ENCODE measurements around the gene LSP1. TPM values are rescaled to one million over a fixed set of nuclear protein-coding genes. Genes with fewer than 3 reads are reported as not detected.

The LSP1 gene
- total and polyA plus RNA-seq, 2 of the 13 experiments (the other 11 are each of a cell fraction or from before 2014, with no cell fraction given) = 0.59 to 1.00 TPM

DNA sequence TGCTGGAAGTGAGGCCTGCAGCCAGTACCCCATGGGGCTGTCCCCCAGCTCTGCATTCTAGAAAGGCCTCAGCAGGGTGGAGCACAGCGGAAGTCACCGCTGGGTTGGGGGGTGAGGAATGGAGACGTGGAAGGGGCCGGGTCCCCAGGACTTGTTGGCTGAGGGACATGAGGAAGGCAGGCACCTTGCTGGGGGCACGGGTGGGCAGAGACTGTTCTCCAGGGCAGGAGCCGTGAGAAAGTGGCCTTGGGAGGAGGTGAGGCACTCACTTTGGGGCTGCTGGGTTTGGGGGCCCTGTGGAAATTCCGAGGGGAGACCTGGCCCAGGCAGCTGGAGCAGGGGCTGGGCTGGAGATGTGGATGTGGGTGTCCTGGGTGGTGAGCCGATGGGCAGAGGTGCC is 9.1 kb upstream of the LSP1 start:
- TF ChIP-seq, protein P1, sequence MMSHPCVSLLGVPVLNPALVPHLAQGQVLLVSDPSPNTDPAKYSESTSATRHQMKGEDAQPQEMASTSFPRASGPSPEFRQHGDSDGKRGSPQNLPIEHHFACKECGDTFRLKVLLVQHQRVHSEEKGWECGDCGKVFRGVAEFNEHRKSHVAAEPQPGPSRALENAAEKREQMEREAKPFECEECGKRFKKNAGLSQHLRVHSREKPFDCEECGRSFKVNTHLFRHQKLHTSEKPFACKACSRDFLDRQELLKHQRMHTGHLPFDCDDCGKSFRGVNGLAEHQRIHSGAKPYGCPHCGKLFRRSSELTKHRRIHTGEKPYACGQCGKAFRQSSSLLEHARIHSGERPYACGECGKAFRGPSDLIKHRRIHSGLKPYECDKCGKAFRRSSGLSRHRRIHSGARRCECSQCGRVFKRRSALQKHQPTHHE (CRISPR knock-in tag; IDR thresholded peaks at IDR 0.05; ENCODE audit: borderline replicate concordance) = no peak
- TF ChIP-seq, protein P2, sequence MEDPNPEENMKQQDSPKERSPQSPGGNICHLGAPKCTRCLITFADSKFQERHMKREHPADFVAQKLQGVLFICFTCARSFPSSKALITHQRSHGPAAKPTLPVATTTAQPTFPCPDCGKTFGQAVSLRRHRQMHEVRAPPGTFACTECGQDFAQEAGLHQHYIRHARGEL (CRISPR knock-in tag; IDR thresholded peaks at IDR 0.05) = 0 out of 2 replicates have a peak, but pooled peaks have one; percentile 48
- Histone ChIP-seq H3K27ac (ENCODE audit: extremely low read length, insufficient read depth, low read length) (no peak overlapping the region), H4K20me1 (ENCODE audit: insufficient read depth, low read length) (no peaks in the 10 kb centered on the region), H2AFZ (ENCODE audit: low read length) (no peak overlapping the region), H3K27me3 (ENCODE audit: control insufficient read depth in 1 of 2, insufficient read depth in 2 of 2, low read length in 2 of 2) (peaks cover 14 to 54% of the 10 kb centered on the region in 2 experiments; a peak in 4 of 5 replicates), H3K9me3 (ENCODE audit: low read length) (no peaks in the 10 kb centered on the region), H3K4me2 (ENCODE audit: low read depth, low read length) (no peak overlapping the region), H3K36me3 (replicated peaks in 1 of 2; ENCODE audit: control insufficient read depth in 1 of 2, insufficient read depth in 2 of 2, low read length in 2 of 2) (no peaks in the 10 kb centered on the region), H3K4me3 (replicated peaks in 1 of 3; ENCODE audit: insufficient read depth in 1 of 3, low read depth in 2 of 3, low read length in 3 of 3) (no peak overlapping the region), H3K79me2 (ENCODE audit: insufficient read depth, low read length) (no peaks in the 10 kb centered on the region), H3K4me1 (ENCODE audit: insufficient read depth, low read length) (peaks cover 51% of the 10 kb centered on the region), H3K9ac (ENCODE audit: insufficient read depth, low read depth, low read length) (no peak overlapping the region)
- 78% methylated on average over 8 of the region's 8 CpGs for WGBS (ENCODE audit: low lambda C conversion rate)
- in situ Hi-C loops (cut with HindIII; ENCODE audit: extremely low pct_ligation_motif_present, low pct_unique_long_range_greater_than_20kb) = loop anchor here (5.0 kb wide), 1 partner anchor 309 kb away; no protein-coding TSS in a partner anchor
- ATAC-seq = no peak
- ChIA-PET POLR2A (no interaction called here), CTCF (ENCODE audit: low intra/inter-chr PET ratio, low total read pairs) (no interaction called here)
- BruUV-seq (replicated peaks) = no TSS peak
- no peak for FAIRE-seq
- DNase-seq (ENCODE audit: low spot score) = no peak
- intact Hi-C loops (cut with micrococcal nuclease; ENCODE audit: unreplicated experiment) = no loop called here

DNA sequence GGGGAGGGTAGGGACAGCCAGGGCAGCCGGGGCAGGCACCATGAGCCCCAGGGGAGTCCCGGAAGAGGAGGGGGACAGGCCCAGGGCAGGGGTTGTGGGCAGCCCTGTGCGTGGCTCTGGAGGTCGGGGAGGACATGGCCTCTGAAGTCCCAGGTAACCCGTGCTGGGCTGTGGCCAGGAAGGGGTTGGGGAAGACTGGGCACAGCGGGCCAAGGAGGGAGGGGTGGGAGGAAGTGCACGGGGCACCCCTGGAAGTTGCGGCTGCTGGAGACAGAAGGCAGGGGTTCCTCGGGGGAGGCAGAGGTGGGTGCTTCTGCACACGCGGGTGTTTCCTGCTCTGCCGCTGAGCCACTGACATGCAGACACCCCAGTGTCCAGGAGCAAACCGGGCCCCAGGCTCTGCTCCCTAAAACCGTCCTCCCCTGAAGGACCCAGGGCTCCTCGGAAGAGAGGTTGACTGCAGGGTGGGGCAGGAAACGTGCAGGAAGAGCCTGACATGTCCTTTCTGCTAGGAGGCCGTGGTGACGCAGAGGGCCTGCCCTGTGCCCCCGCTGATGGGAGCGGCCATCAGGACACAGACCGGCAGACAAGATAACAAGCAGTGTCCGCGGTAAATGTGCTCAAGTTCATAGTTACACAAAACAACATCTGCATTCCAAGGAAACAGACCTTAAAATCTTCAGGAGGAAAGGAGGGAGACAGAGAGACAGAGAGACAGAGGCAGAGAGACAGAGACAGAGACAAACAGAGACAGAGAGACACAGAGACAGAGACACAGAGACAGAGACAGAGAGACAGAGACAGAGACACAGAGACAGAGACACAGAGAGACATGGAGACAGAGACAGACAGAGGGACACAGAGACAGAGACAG is 8.4 kb upstream of the LSP1 start:
- POLR2A ChIA-PET = no interaction called here
- H3K79me2 ChIP-seq (ENCODE audit: insufficient read depth, low read length) = no peaks in the 10 kb centered on the region
- CTCF ChIA-PET (ENCODE audit: low intra/inter-chr PET ratio, low total read pairs) = interaction anchor here (0.6 kb wide), 1 partner anchor 307 kb away, joined by 3 read pairs; no protein-coding TSS in a partner anchor
- TF ChIP-seq BRD4 (CRISPR knock-in tag; IDR thresholded peaks at IDR 0.05) (peak; percentile 50; the same call in 1 of the 2 replicates), HES4 (CRISPR knock-in tag; IDR thresholded peaks at IDR 0.05; ENCODE audit: borderline replicate concordance) (no peak), SRSF1 (optimal IDR thresholded peaks at IDR 0.05; ENCODE audit: low read depth, low read length) (no peak), HNRNPH1 (optimal IDR thresholded peaks at IDR 0.05; ENCODE audit: low read depth, low read length) (no peak), ZNF850 (CRISPR knock-in tag; conservative IDR thresholded peaks at IDR 0.05) (no peak), ZSCAN29 (CRISPR knock-in tag; conservative IDR thresholded peaks at IDR 0.05) (no peak), JDP2 (CRISPR knock-in tag; IDR thresholded peaks at IDR 0.05; ENCODE audit: borderline replicate concordance) (no peak)
- TF ChIP-seq, protein P3, sequence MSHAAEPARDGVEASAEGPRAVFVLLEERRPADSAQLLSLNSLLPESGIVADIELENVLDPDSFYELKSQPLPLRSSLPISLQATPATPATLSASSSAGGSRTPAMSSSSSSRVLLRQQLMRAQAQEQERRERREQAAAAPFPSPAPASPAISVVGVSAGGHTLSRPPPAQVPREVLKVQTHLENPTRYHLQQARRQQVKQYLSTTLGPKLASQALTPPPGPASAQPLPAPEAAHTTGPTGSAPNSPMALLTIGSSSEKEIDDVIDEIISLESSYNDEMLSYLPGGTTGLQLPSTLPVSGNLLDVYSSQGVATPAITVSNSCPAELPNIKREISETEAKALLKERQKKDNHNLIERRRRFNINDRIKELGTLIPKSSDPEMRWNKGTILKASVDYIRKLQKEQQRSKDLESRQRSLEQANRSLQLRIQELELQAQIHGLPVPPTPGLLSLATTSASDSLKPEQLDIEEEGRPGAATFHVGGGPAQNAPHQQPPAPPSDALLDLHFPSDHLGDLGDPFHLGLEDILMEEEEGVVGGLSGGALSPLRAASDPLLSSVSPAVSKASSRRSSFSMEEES (CRISPR knock-in tag; IDR thresholded peaks at IDR 0.05) = no peak
- TF ChIP-seq, protein P4, sequence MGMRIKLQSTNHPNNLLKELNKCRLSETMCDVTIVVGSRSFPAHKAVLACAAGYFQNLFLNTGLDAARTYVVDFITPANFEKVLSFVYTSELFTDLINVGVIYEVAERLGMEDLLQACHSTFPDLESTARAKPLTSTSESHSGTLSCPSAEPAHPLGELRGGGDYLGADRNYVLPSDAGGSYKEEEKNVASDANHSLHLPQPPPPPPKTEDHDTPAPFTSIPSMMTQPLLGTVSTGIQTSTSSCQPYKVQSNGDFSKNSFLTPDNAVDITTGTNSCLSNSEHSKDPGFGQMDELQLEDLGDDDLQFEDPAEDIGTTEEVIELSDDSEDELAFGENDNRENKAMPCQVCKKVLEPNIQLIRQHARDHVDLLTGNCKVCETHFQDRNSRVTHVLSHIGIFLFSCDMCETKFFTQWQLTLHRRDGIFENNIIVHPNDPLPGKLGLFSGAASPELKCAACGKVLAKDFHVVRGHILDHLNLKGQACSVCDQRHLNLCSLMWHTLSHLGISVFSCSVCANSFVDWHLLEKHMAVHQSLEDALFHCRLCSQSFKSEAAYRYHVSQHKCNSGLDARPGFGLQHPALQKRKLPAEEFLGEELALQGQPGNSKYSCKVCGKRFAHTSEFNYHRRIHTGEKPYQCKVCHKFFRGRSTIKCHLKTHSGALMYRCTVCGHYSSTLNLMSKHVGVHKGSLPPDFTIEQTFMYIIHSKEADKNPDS (CRISPR knock-in tag; IDR thresholded peaks at IDR 0.05) = peak; percentile 49; the same call in 1 of the 2 replicates

More for the DNA sequence above, 8.4 kb upstream of the LSP1 start:
- Histone ChIP-seq H3K27me3 (ENCODE audit: control insufficient read depth in 1 of 2, insufficient read depth in 2 of 2, low read length in 2 of 2) (peaks cover 14 to 58% of the 10 kb centered on the region in 2 experiments; a peak in 4 of 5 replicates), H2AFZ (ENCODE audit: low read length) (no peak overlapping the region), H4K20me1 (ENCODE audit: insufficient read depth, low read length) (no peaks in the 10 kb centered on the region), H3K4me2 (ENCODE audit: low read depth, low read length) (no peak overlapping the region; the same call in 1 of the 2 replicates), H3K36me3 (replicated peaks in 1 of 2; ENCODE audit: control insufficient read depth in 1 of 2, insufficient read depth in 2 of 2, low read length in 2 of 2) (no peaks in the 10 kb centered on the region), H3K9me3 (ENCODE audit: low read length) (no peaks in the 10 kb centered on the region), H3K4me3 (replicated peaks in 1 of 3; ENCODE audit: insufficient read depth in 1 of 3, low read depth in 2 of 3, low read length in 3 of 3) (no peak overlapping the region), H3K27ac (ENCODE audit: extremely low read length, insufficient read depth, low read length) (no peak overlapping the region), H3K4me1 (ENCODE audit: insufficient read depth, low read length) (peaks cover 51% of the 10 kb centered on the region), H3K9ac (ENCODE audit: insufficient read depth, low read depth, low read length) (no peak overlapping the region)
- no peak for ATAC-seq
- BruUV-seq (replicated peaks) = no TSS peak
- no peak for FAIRE-seq
- 50% methylated on average over 20 of the region's 23 CpGs for WGBS (ENCODE audit: low lambda C conversion rate)
- intact Hi-C loops (cut with micrococcal nuclease; ENCODE audit: unreplicated experiment) (no loop called here), in situ Hi-C loops (cut with HindIII; ENCODE audit: extremely low pct_ligation_motif_present, low pct_unique_long_range_greater_than_20kb) (loop anchor here (5.0 kb wide), 1 partner anchor 308 kb away; no protein-coding TSS in a partner anchor)
- no peak for DNase-seq (ENCODE audit: low spot score)

All from HepG2 (cell line).